AG04450 (cell line): ENCODE data around the gene MRI1. TPM values are rescaled to one million over a fixed set of nuclear protein-coding genes. Genes with fewer than 3 reads are reported as not detected.

Experiments used
- CTCF ChIA-PET: fragments of 300-600, 350-600 bp; formaldehyde crosslinking; extraction: SDS; loops from one replicate; lab custom pipeline; 2022; ENCODE audit warnings: antibody characterized with exemption, inconsistent platforms; lab: Charles Lee
- POLR2A ChIA-PET: fragments of 350-600 bp; formaldehyde crosslinking; extraction: SDS; loops from one replicate; lab custom pipeline; 2021; ENCODE audit warnings: antibody characterized with exemption, inconsistent platforms; lab: Yijun Ruan, JAX
- DNase-seq: peaks from one replicate; pipeline ENCODE4 v3.0.0-alpha.2; 2011; ENCODE audit warnings: low read depth, low spot score
- H3K27ac ChIP-seq: one replicate; pipeline ENCODE4 v1.5.1; 2012; ENCODE audit warnings: low read depth, low read length, control low read depth
- H3K27me3 ChIP-seq: one replicate; pipeline ENCODE4 v1.6.0; 2012; ENCODE audit warnings: low read length; ENCODE audit not compliant: control insufficient read depth, insufficient read depth
- H3K4me3 ChIP-seq: 2 replicates; pipeline ENCODE4 v1.5.1; 2011; ENCODE audit warnings: mild to moderate bottlenecking, low read depth, low read length, control low read depth
- H3K9me3 ChIP-seq: 2 replicates; pipeline ENCODE4 v1.5.1; 2012; ENCODE audit warnings: low read length; ENCODE audit not compliant: control insufficient read depth, insufficient read depth
- CTCF ChIP-seq: IDR thresholded peaks from 2 replicates; pipeline ENCODE4 v1.5.1; 2011; ENCODE audit warnings: low read depth, low read length, control low read depth, inconsistent platforms
- polyA plus RNA-seq: library from polyadenylated mRNA; depleted of rRNA; stranded (reverse); fragments of >200 nt; gene quantifications from 2 replicates; pipeline ENCODE4 v1.2.3, GENCODE V29; 2011; rRNA removed
- small RNA-seq: library from RNA; depleted of rRNA; stranded (forward); fragments of <200 nt; gene quantifications from one replicate; pipeline ENCODE3, GENCODE V24; 2012; ENCODE audit warnings: low read depth; ENCODE audit not compliant: insufficient read length

Gene MRI1
- polyA plus RNA-seq, 1 experiment = 20.2 TPM

- ChIA-PET POLR2A (no interaction called here), CTCF (interaction anchor here (1.1 kb wide), 1 partner anchor 254 kb away, joined by 3 read pairs; no protein-coding TSS in a partner anchor)
- Histone ChIP-seq H3K9me3 (peaks cover 10% of the 10 kb centered on the region; the same call in 1 of the 2 replicates), H3K4me3 (no peak overlapping the region), H3K27me3 (no peaks in the 10 kb centered on the region), H3K27ac (no peak overlapping the region)
- no peak for DNase-seq
- TF ChIP-seq CTCF = no peak
Observed at GRCh38 chr19:13821292-13821691, 57.0 kb downstream of the MRI1 start.

GRCh38 chr19:13823256-13823655, 58.9 kb downstream of the MRI1 start:
- ChIA-PET POLR2A (interaction anchor here (0.7 to 1.0 kb wide), 2 partner anchors 11 to 53 kb away, joined by 3 to 8 read pairs; no protein-coding TSS in a partner anchor), CTCF (no interaction called here)
- Histone ChIP-seq H3K9me3 (peaks cover 7% of the 10 kb centered on the region; the same call in 1 of the 2 replicates), H3K27ac (no peak overlapping the region), H3K27me3 (no peaks in the 10 kb centered on the region), H3K4me3 (no peak overlapping the region)
- DNase-seq = no peak
- TF ChIP-seq CTCF = no peak

Small RNAs within 50 kb of the gene (small RNA-seq; reads per million reads assigned to genes)
- gene RN7SL619P = not detected

Other genes starting within 250 kb of the MRI1 start
- 145 and 213 TPM in 2 replicates for gene C19orf53, start 9.9 kb downstream of the MRI1 start, polyA plus RNA-seq
- gene ZSWIM4, start 30.9 kb downstream of the MRI1 start, polyA plus RNA-seq = 2.3 and 3.4 TPM in 2 replicates
- gene NANOS3, start 112.6 kb downstream of the MRI1 start, polyA plus RNA-seq = 0.36 and 0.37 TPM in 2 replicates
- gene BRME1, start 141.6 kb downstream of the MRI1 start, polyA plus RNA-seq = 0.12 and 0.17 TPM in 2 replicates
- 5.1 and 6.7 TPM in 2 replicates for gene CC2D1A, start 141.7 kb downstream of the MRI1 start, polyA plus RNA-seq
- 2.8 and 3.4 TPM in 2 replicates for gene PODNL1, start 173.9 kb downstream of the MRI1 start, polyA plus RNA-seq
- 6.1 and 7.3 TPM in 2 replicates for gene DCAF15, start 188.0 kb downstream of the MRI1 start, polyA plus RNA-seq
- 0.38 and 0.63 TPM in 2 replicates for gene RFX1, start 241.8 kb downstream of the MRI1 start, polyA plus RNA-seq